ENCODE results near the gene CDK5RAP1.

The CDK5RAP1 gene

GRCh38 chr20:33373735-33374605 lies 27.3 kb downstream of the CDK5RAP1 start:
- no peak for DNase-seq

- no peak for DNase-seq
Measured at GRCh38 chr20:33372993-33373441, 28.3 kb downstream of the CDK5RAP1 start.

- no peak for DNase-seq
Measured at GRCh38 chr20:33370291-33370690, 31.0 kb downstream of the CDK5RAP1 start.

- no peak for DNase-seq
Measured at GRCh38 chr20:33362898-33363297, 38.4 kb downstream of the CDK5RAP1 start.

GRCh38 chr20:33359399-33360261 lies 41.7 kb downstream of the CDK5RAP1 start:
- no peak for DNase-seq

GRCh38 chr20:33353013-33353402 lies 48.3 kb downstream of the CDK5RAP1 start:
- DNase-seq: no peak

GRCh38 chr20:33352258-33353012 lies 48.9 kb downstream of the CDK5RAP1 start:
- DNase-seq: no peak

GRCh38 chr20:33351696-33352095 lies 49.6 kb downstream of the CDK5RAP1 start:
- no peak for DNase-seq

- DNase-seq: no peak
Measured at GRCh38 chr20:33349493-33349892, 51.8 kb downstream of the CDK5RAP1 start.

- DNase-seq: no peak
Measured at GRCh38 chr20:33348136-33348937, 53.0 kb downstream of the CDK5RAP1 start.

- no peak for DNase-seq
Measured at GRCh38 chr20:33345342-33345741, 56.0 kb downstream of the CDK5RAP1 start.

- no peak for DNase-seq
Measured at GRCh38 chr20:33343521-33343920, 57.8 kb downstream of the CDK5RAP1 start.

GRCh38 chr20:33339515-33340058 lies 61.7 kb downstream of the CDK5RAP1 start:
- DNase-seq: no peak

- DNase-seq: no peak
Measured at GRCh38 chr20:33338467-33339258, 62.7 kb downstream of the CDK5RAP1 start.

GRCh38 chr20:33337531-33338165 lies 63.7 kb downstream of the CDK5RAP1 start:
- DNase-seq: no peak

- no peak for DNase-seq
Measured at GRCh38 chr20:33337119-33337518, 64.2 kb downstream of the CDK5RAP1 start.

- DNase-seq: no peak
Measured at GRCh38 chr20:33336375-33336774, 64.9 kb downstream of the CDK5RAP1 start.

- no peak for DNase-seq
Measured at GRCh38 chr20:33334111-33334510, 67.2 kb downstream of the CDK5RAP1 start.

GRCh38 chr20:33333616-33334015 lies 67.7 kb downstream of the CDK5RAP1 start:
- no peak for DNase-seq

- no peak for DNase-seq
Measured at GRCh38 chr20:33332905-33333456, 68.3 kb downstream of the CDK5RAP1 start.

All from activated gamma-delta T cell (primary cell).